ENCODE data around the gene SEMA6B.
"Not testable (repeated sequence)": the region's sequence is repeated elsewhere in the genome, so short reads cannot be mapped to it uniquely, and the experiment has no call there.

Gene SEMA6B

GRCh38 chr19:4596033-4596904, 36.8 kb upstream of the SEMA6B start:
- TF ChIP-seq CTCF (IDR thresholded peaks at IDR 0.05; ENCODE audit: control extremely low read depth, extremely low read depth, low read depth, missing control alignments) = no peak
- no peak for DNase-seq (ENCODE audit: extremely low spot score)
- CTCF ChIA-PET = interaction anchor here (1.1 to 3.9 kb wide), 4 partner anchors 20 to 71 kb away, joined by 3 to 17 read pairs (median 8); no protein-coding TSS in a partner anchor
- POLR2A ChIA-PET = interaction anchor here (0.7 kb wide), 1 partner anchor 275 kb away, joined by 4 read pairs; no protein-coding TSS in a partner anchor

- DNase-seq (ENCODE audit: extremely low spot score); POLR2A ChIA-PET: not testable (repeated sequence)
- CTCF ChIA-PET = interaction anchor here (0.7 to 3.9 kb wide), 3 partner anchors 10 to 41 kb away, joined by 3 to 17 read pairs (median 8); no protein-coding TSS in a partner anchor
These were observed 35.7 kb upstream of the SEMA6B start for GRCh38 chr19:4595158-4595557.

- ChIA-PET POLR2A (no interaction called here), CTCF (interaction anchor here (2.1 to 2.6 kb wide), 3 partner anchors 40 to 70 kb away, joined by 8 to 17 read pairs (median 13); no protein-coding TSS in a partner anchor)
These were observed 34.7 kb upstream of the SEMA6B start for GRCh38 chr19:4594201-4594600.

GRCh38 chr19:4593409-4593851, 33.9 kb upstream of the SEMA6B start:
- DNase-seq (ENCODE audit: extremely low spot score) = no peak
- ChIA-PET POLR2A (no interaction called here), CTCF (interaction anchor here (0.6 to 2.6 kb wide), 9 partner anchors 13 to 675 kb away, joined by 3 to 17 read pairs (median 4); no protein-coding TSS in a partner anchor)
- TF ChIP-seq CTCF (IDR thresholded peaks at IDR 0.05; ENCODE audit: control extremely low read depth, extremely low read depth, low read depth, missing control alignments) = no peak

More at GRCh38 chr19:4594201-4594600, 34.7 kb upstream of the SEMA6B start:
- no peak for DNase-seq (ENCODE audit: extremely low spot score)
- no peak for TF ChIP-seq CTCF (IDR thresholded peaks at IDR 0.05; ENCODE audit: control extremely low read depth, extremely low read depth, low read depth, missing control alignments)

- ChIA-PET CTCF (interaction anchor here (0.8 to 2.6 kb wide), 10 partner anchors 12 to 68 kb away, joined by 3 to 17 read pairs (median 4); no protein-coding TSS in a partner anchor), POLR2A (no interaction called here)
- TF ChIP-seq CTCF (IDR thresholded peaks at IDR 0.05; ENCODE audit: control extremely low read depth, extremely low read depth, low read depth, missing control alignments) = no peak
- DNase-seq (ENCODE audit: extremely low spot score) = no peak
These were observed 33.0 kb upstream of the SEMA6B start for GRCh38 chr19:4592445-4592844.

- DNase-seq (ENCODE audit: extremely low spot score) = no peak
- ChIA-PET POLR2A (no interaction called here), CTCF (interaction anchor here (0.7 to 1.6 kb wide), 4 partner anchors 15 to 45 kb away, joined by 3 to 7 read pairs (median 4); no protein-coding TSS in a partner anchor)
- TF ChIP-seq CTCF (IDR thresholded peaks at IDR 0.05; ENCODE audit: control extremely low read depth, extremely low read depth, low read depth, missing control alignments) = no peak
These were observed 31.8 kb upstream of the SEMA6B start for GRCh38 chr19:4591320-4591719.

GRCh38 chr19:4590559-4590958, 31.1 kb upstream of the SEMA6B start:
- POLR2A ChIA-PET = no interaction called here
- no peak for DNase-seq (ENCODE audit: extremely low spot score)
- TF ChIP-seq CTCF (IDR thresholded peaks at IDR 0.05; ENCODE audit: control extremely low read depth, extremely low read depth, low read depth, missing control alignments) = no peak
- CTCF ChIA-PET = interaction anchor here (1.0 to 5.2 kb wide), 8 partner anchors 8 to 46 kb away, joined by 3 to 34 read pairs (median 6); no protein-coding TSS in a partner anchor
